Omental fat pad (tissue), 4 donors: ENCODE data around the gene CFTR. TPM values are rescaled to one million over a fixed set of nuclear protein-coding genes. Genes with fewer than 3 reads are reported as not detected.
A peak's percentile ranks its signal among the peaks of the same experiment; 100 is the strongest.

Experiments used
- ATAC-seq: fragments of 150-250 bp; one replicate; pipeline ENCODE4 v1.9.1; 2016; ENCODE audit warnings: mild to moderate bottlenecking, moderate library complexity; ENCODE audit not compliant: low FRiP score
- DNase-seq: peaks from one replicate; pipeline ENCODE4 v3.0.0-alpha.2; 2019; ENCODE audit warnings: low spot score
- CTCF ChIP-seq, 3 donors: fragments of 450-650 bp; IDR thresholded peaks; one replicate each; pipeline ENCODE4 v1.5.1; 2016 to 2017; ENCODE audit warnings: antibody characterized with exemption in 3 of 3, mild to moderate bottlenecking in 3 of 3, moderate library complexity in 2 of 3
- total RNA-seq, 4 donors: library from RNA; depleted of rRNA; stranded (reverse); fragments of >200 nt; gene quantifications; one replicate each; pipeline ENCODE4 v1.1.0, GENCODE V29; 2016

The CFTR gene
- total RNA-seq, 4 donors from 2014 or later = 0.32 to 7.1 (median 1.3) TPM

- DNase-seq (no peak), ATAC-seq (no peak)
- TF ChIP-seq CTCF (IDR thresholded peaks at IDR 0.05) = no peak
Observed at GRCh38 chr7:117673839-117674238, 194.0 kb downstream of the CFTR start.

- no peak for TF ChIP-seq CTCF (IDR thresholded peaks at IDR 0.05)
- no peak for ATAC-seq
- no peak for DNase-seq
Observed at GRCh38 chr7:117674617-117675016, 194.8 kb downstream of the CFTR start.

- DNase-seq (no peak), ATAC-seq (no peak)
- TF ChIP-seq CTCF (IDR thresholded peaks at IDR 0.05) = no peak
Observed at GRCh38 chr7:117675497-117676435, 195.9 kb downstream of the CFTR start.

- DNase-seq (no peak), ATAC-seq (no peak)
- no peak for TF ChIP-seq CTCF (IDR thresholded peaks at IDR 0.05)
Observed at GRCh38 chr7:117679120-117679519, 199.3 kb downstream of the CFTR start.

GRCh38 chr7:117682681-117683385 lies 203.0 kb downstream of the CFTR start:
- no peak for DNase-seq
- ATAC-seq = peak; percentile 92
- no peak for TF ChIP-seq CTCF (IDR thresholded peaks at IDR 0.05)

- ATAC-seq (no peak), DNase-seq (no peak)
- no peak for TF ChIP-seq CTCF (IDR thresholded peaks at IDR 0.05)
Observed at GRCh38 chr7:117683430-117684175, 203.8 kb downstream of the CFTR start.
